Choroid plexus epithelial cell (primary cell): ENCODE measurements around the gene GALNT1.

Experiments
- DNase-seq: peaks from one replicate; pipeline ENCODE4 v3.0.0-alpha.2; 2010; ENCODE audit warnings: low read depth
- H3K4me3 ChIP-seq: 2 replicates; pipeline ENCODE4 v1.5.1; 2011; ENCODE audit warnings: low read depth, mild to moderate bottlenecking, control low read depth, low read length, moderate library complexity
- CTCF ChIP-seq: conservative IDR thresholded peaks from 2 replicates; pipeline ENCODE4 v1.5.1; 2011; ENCODE audit warnings: low read depth, mild to moderate bottlenecking, control low read depth, inconsistent platforms, low read length, moderate library complexity

GALNT1 gene

GRCh38 chr18:35732636-35733035, 151.1 kb downstream of the GALNT1 start:
- DNase-seq = peak; percentile 18

GRCh38 chr18:35733408-35733807, 151.9 kb downstream of the GALNT1 start:
- TF ChIP-seq CTCF = no peak
- no peak for DNase-seq
- H3K4me3 ChIP-seq = no peak overlapping the region

More at GRCh38 chr18:35732636-35733035, 151.1 kb downstream of the GALNT1 start:
- no peak overlapping the region for H3K4me3 ChIP-seq
- TF ChIP-seq CTCF = no peak

GRCh38 chr18:35736696-35737095, 155.2 kb downstream of the GALNT1 start:
- no peak for DNase-seq
- no peak overlapping the region for H3K4me3 ChIP-seq
- no peak for TF ChIP-seq CTCF

GRCh38 chr18:35739778-35740177, 158.2 kb downstream of the GALNT1 start:
- no peak for DNase-seq
- TF ChIP-seq CTCF = no peak
- no peak overlapping the region for H3K4me3 ChIP-seq

GRCh38 chr18:35740656-35741055, 159.1 kb downstream of the GALNT1 start:
- no peak overlapping the region for H3K4me3 ChIP-seq
- TF ChIP-seq CTCF = no peak
- peak; percentile 34 for DNase-seq

- no peak for DNase-seq
- H3K4me3 ChIP-seq = no peak overlapping the region
- no peak for TF ChIP-seq CTCF
Observed at GRCh38 chr18:35743916-35744315, 162.4 kb downstream of the GALNT1 start.

- H3K4me3 ChIP-seq = no peak overlapping the region
- DNase-seq = no peak
- TF ChIP-seq CTCF = no peak
Observed at GRCh38 chr18:35745814-35746213, 164.3 kb downstream of the GALNT1 start.
